GM18870 (cell line): ENCODE results near the gene TFCP2L1.

Experiments
- ATAC-seq: cut with Tn5 transposase; IDR thresholded peaks from one replicate; pipeline ENCODE4 v1.9.1; 2021; ENCODE audit warnings: moderate library complexity; ENCODE audit not compliant: unreplicated experiment

TFCP2L1 gene

GRCh38 chr2:121243821-121244460 is 41.1 kb downstream of the TFCP2L1 start:
- no peak for ATAC-seq

GRCh38 chr2:121242976-121243375 is 42.0 kb downstream of the TFCP2L1 start:
- no peak for ATAC-seq

GRCh38 chr2:121242175-121242875 is 42.7 kb downstream of the TFCP2L1 start:
- ATAC-seq = no peak

GRCh38 chr2:121241466-121241865 is 43.5 kb downstream of the TFCP2L1 start:
- ATAC-seq = no peak

GRCh38 chr2:121240436-121240835 is 44.6 kb downstream of the TFCP2L1 start:
- ATAC-seq = no peak

- ATAC-seq = no peak
Observed at GRCh38 chr2:121239969-121240368, 45.0 kb downstream of the TFCP2L1 start.

GRCh38 chr2:121239471-121239870 is 45.5 kb downstream of the TFCP2L1 start:
- no peak for ATAC-seq

- ATAC-seq = no peak
Observed at GRCh38 chr2:121238828-121239227, 46.2 kb downstream of the TFCP2L1 start.

GRCh38 chr2:121237980-121238665 is 46.9 kb downstream of the TFCP2L1 start:
- ATAC-seq = no peak

GRCh38 chr2:121237336-121237979 is 47.5 kb downstream of the TFCP2L1 start:
- no peak for ATAC-seq

GRCh38 chr2:121236650-121237180 is 48.3 kb downstream of the TFCP2L1 start:
- ATAC-seq = no peak

GRCh38 chr2:121236101-121236640 is 48.8 kb downstream of the TFCP2L1 start:
- no peak for ATAC-seq

GRCh38 chr2:121235542-121235941 is 49.5 kb downstream of the TFCP2L1 start:
- no peak for ATAC-seq

- no peak for ATAC-seq
Observed at GRCh38 chr2:121234791-121235190, 50.2 kb downstream of the TFCP2L1 start.

GRCh38 chr2:121234144-121234543 is 50.9 kb downstream of the TFCP2L1 start:
- ATAC-seq = no peak

GRCh38 chr2:121233486-121234110 is 51.4 kb downstream of the TFCP2L1 start:
- ATAC-seq = no peak

GRCh38 chr2:121232626-121233265 is 52.3 kb downstream of the TFCP2L1 start:
- no peak for ATAC-seq

- ATAC-seq = no peak
Observed at GRCh38 chr2:121231385-121232000, 53.5 kb downstream of the TFCP2L1 start.

GRCh38 chr2:121228521-121228920 is 56.5 kb downstream of the TFCP2L1 start:
- no peak for ATAC-seq
